Astrocyte (in vitro differentiated cells and primary cell): Measurements from ENCODE around the gene PRM2. TPM values are rescaled to one million over a fixed set of nuclear protein-coding genes. Genes with fewer than 3 reads are reported as not detected.

Experiments
- DNase-seq: peaks from one replicate; pipeline ENCODE4 v3.0.0-alpha.2; 2010; ENCODE audit warnings: low read depth
- FAIRE-seq: peaks from 2 replicates; lab custom pipeline; 2011; peaks lifted over from hg19 to GRCh38; lab: Jason Lieb, UNC
- H2AFZ ChIP-seq: 2 replicates; pipeline ENCODE4 v1.6.0; 2012; ENCODE audit warnings: low read depth, low read length, inconsistent platforms
- H3K27ac ChIP-seq: 2 replicates; pipeline ENCODE4 v1.5.1; 2011; ENCODE audit warnings: low read depth, low read length, inconsistent platforms
- H3K27me3 ChIP-seq: 2 replicates; pipeline ENCODE4 v1.6.0; 2011; ENCODE audit warnings: low read length, inconsistent platforms; ENCODE audit not compliant: insufficient read depth
- H3K36me3 ChIP-seq: 2 replicates; pipeline ENCODE4 v1.5.1; 2011; ENCODE audit warnings: low read length, inconsistent platforms; ENCODE audit not compliant: insufficient read depth
- H3K4me1 ChIP-seq: 2 replicates; pipeline ENCODE4 v1.5.1; 2011; ENCODE audit warnings: low read length, inconsistent platforms; ENCODE audit not compliant: insufficient read depth
- H3K4me2 ChIP-seq: 2 replicates; pipeline ENCODE4 v1.6.0; 2012; ENCODE audit warnings: low read length, inconsistent platforms
- H3K4me3 ChIP-seq: 2 replicates; pipeline ENCODE4 v1.5.1; 2011; ENCODE audit warnings: low read depth, mild to moderate bottlenecking, low read length, inconsistent platforms; ENCODE audit not compliant: insufficient read depth
- H3K79me2 ChIP-seq: 2 replicates; pipeline ENCODE4 v1.6.0; 2012; ENCODE audit warnings: mild to moderate bottlenecking, low read length, inconsistent platforms; ENCODE audit not compliant: insufficient read depth
- H3K9ac ChIP-seq: 2 replicates; pipeline ENCODE4 v1.6.0; 2012; ENCODE audit warnings: mild to moderate bottlenecking, low read length, inconsistent platforms
- H3K9me3 ChIP-seq: 2 replicates; pipeline ENCODE4 v1.5.1; 2012; ENCODE audit warnings: low read depth, mild to moderate bottlenecking, low read length, inconsistent platforms; ENCODE audit not compliant: insufficient read depth
- H4K20me1 ChIP-seq: 2 replicates; pipeline ENCODE4 v1.6.0; 2012; ENCODE audit warnings: low read length, inconsistent platforms; ENCODE audit not compliant: insufficient read depth
- H3K27ac Mint-ChIP-seq: one replicate; pipeline ENCODE4 v1.8.0; 2021; ENCODE audit warnings: mild to moderate bottlenecking, mixed read lengths; ENCODE audit not compliant: unreplicated experiment
- H3K27me3 Mint-ChIP-seq: one replicate; pipeline ENCODE4 v1.8.0; 2021; ENCODE audit warnings: low read depth, mixed read lengths; ENCODE audit not compliant: unreplicated experiment
- H3K36me3 Mint-ChIP-seq: one replicate; pipeline ENCODE4 v1.8.0; 2021; ENCODE audit warnings: low read depth, mixed read lengths; ENCODE audit not compliant: unreplicated experiment
- H3K4me1 Mint-ChIP-seq: one replicate; pipeline ENCODE4 v1.8.0; 2021; ENCODE audit warnings: low read depth, mixed read lengths; ENCODE audit not compliant: unreplicated experiment
- H3K4me3 Mint-ChIP-seq: one replicate; pipeline ENCODE4 v1.8.0; 2021; ENCODE audit warnings: mild to moderate bottlenecking, moderate library complexity, mixed read lengths; ENCODE audit not compliant: unreplicated experiment
- H3K9me3 Mint-ChIP-seq: one replicate; pipeline ENCODE4 v1.8.0; 2021; ENCODE audit warnings: mild to moderate bottlenecking, mixed read lengths; ENCODE audit not compliant: unreplicated experiment
- EZH2 ChIP-seq: IDR thresholded peaks from 2 replicates; pipeline ENCODE4 v1.6.1; 2012; ENCODE audit warnings: mild to moderate bottlenecking, low read length, inconsistent platforms; ENCODE audit not compliant: insufficient read depth
- total RNA-seq: library from RNA; stranded (reverse); gene quantifications from 2 replicates; pipeline ENCODE4 v1.2.1, GENCODE V29; 2021
- TF ChIP-seq, protein P1 (sequence below): IDR thresholded peaks from 2 replicates; pipeline ENCODE4 v1.5.1; 2011; ENCODE audit warnings: low read depth, mild to moderate bottlenecking, inconsistent platforms, low read length, moderate library complexity; ENCODE audit not compliant: insufficient read depth

Gene PRM2
- total RNA-seq, 1 donor from 2014 or later: not detected

DNA sequence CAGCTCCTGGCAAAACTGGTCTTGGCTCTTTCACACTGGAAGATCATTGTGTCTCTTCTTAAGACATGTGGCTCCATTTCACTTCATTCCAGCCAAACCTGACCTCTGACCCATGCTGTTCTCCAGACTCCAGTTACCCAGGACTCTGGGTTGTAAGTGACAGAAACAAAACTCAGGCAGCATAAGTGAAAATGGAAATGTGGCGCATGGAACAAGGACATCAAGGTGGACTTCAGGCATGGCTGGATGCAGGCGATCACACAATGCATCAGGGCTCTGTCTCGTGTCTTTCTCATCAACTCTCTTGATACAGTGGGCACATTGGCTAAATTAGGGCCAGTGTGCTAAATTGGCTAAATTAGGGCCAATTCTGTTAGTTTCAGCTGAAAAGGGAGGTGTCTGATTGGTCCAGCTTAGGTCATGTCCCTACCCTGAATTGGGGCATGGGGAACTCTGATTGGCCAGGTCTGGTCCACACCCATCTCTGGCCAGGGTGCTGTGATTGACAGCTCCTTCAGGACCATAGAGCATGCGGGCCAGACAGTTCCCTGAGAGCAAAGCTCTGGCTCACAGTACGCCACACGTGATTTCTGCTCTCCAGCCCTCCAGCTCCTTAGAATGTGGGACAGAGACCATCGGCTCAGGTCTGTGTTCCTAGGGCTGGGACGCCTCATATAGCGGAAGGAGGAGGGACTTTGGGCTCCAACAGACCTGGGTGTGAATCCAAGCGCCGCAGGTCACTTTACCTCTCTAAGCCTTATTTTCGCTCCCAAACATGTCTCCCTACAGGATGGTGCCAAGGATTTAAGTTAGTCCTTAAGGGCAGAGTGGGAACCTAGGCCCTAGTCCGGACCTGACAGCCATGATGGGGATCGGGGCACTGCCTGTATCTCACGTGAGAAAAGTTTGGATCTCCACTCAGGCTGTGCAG is 37.7 kb downstream of the PRM2 start:
- Histone ChIP-seq H3K9me3 (no peaks in the 10 kb centered on the region), H3K4me1 (no peaks in the 10 kb centered on the region), H3K4me3 (no peak overlapping the region), H3K79me2 (no peaks in the 10 kb centered on the region), H3K4me2 (no peak overlapping the region), H3K27ac (no peak overlapping the region), H4K20me1 (no peaks in the 10 kb centered on the region), H2AFZ (no peak overlapping the region), H3K9ac (no peak overlapping the region), H3K36me3 (no peaks in the 10 kb centered on the region), H3K27me3 (peaks cover 2% of the 10 kb centered on the region)
- no peaks in the 10 kb centered on the region for H3K4me1 Mint-ChIP-seq
- H3K36me3 Mint-ChIP-seq: no peaks in the 10 kb centered on the region
- no peak overlapping the region for H3K4me3 Mint-ChIP-seq
- peaks cover 2% of the 10 kb centered on the region for H3K27me3 Mint-ChIP-seq
- TF ChIP-seq, protein P1, sequence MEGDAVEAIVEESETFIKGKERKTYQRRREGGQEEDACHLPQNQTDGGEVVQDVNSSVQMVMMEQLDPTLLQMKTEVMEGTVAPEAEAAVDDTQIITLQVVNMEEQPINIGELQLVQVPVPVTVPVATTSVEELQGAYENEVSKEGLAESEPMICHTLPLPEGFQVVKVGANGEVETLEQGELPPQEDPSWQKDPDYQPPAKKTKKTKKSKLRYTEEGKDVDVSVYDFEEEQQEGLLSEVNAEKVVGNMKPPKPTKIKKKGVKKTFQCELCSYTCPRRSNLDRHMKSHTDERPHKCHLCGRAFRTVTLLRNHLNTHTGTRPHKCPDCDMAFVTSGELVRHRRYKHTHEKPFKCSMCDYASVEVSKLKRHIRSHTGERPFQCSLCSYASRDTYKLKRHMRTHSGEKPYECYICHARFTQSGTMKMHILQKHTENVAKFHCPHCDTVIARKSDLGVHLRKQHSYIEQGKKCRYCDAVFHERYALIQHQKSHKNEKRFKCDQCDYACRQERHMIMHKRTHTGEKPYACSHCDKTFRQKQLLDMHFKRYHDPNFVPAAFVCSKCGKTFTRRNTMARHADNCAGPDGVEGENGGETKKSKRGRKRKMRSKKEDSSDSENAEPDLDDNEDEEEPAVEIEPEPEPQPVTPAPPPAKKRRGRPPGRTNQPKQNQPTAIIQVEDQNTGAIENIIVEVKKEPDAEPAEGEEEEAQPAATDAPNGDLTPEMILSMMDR: no peak
- no peak for TF ChIP-seq EZH2
- no peak overlapping the region for H3K27ac Mint-ChIP-seq
- no peaks in the 10 kb centered on the region for H3K9me3 Mint-ChIP-seq
- no peak for FAIRE-seq
- no peak for DNase-seq

DNA sequence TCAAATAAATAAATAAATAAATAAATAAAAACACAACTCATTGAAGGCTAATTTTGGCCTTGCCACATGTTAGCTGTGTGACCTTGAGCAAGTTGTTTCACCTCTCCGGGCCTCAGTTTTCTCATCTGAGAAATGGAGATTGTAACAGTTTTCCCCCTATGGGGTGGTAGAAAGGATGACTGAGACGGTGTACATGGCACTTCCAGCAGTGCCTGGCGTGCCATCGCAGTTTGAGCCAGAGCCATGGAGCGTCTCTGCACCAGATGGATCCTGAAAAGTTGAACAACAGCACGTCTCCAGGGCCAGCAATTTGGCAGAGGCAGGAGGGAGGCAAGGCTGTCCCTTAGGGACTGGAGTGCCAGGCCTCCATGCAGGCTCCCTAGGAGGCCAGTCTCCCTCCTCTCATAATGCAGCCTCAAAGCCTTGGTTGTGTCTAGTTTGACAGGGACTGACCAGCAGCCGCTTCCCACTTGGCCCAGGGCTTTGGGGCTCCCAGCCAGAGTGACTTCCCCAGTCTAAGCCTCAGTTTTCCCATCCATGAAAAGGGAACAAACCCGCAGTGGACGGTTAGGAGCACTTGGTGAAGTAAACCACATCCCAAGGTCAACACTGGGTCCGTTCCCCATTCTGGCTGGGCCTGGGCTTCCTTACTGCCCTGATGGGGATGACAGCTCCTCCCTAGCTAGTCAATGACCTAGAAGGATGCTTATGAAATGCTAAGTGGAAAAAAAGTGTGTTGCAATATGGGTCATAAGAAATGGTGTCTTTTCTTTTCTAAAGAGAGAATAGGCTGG is 39.6 kb downstream of the PRM2 start:
- Histone ChIP-seq H3K4me2 (no peak overlapping the region), H4K20me1 (no peaks in the 10 kb centered on the region), H3K36me3 (no peaks in the 10 kb centered on the region), H3K4me1 (no peaks in the 10 kb centered on the region), H3K9me3 (no peaks in the 10 kb centered on the region), H3K27ac (no peak overlapping the region), H3K79me2 (no peaks in the 10 kb centered on the region), H3K27me3 (no peaks in the 10 kb centered on the region), H3K9ac (no peak overlapping the region), H3K4me3 (no peak overlapping the region), H2AFZ (no peak overlapping the region)
- FAIRE-seq: no peak
- Mint-ChIP-seq H3K9me3 (no peaks in the 10 kb centered on the region), H3K4me1 (no peaks in the 10 kb centered on the region), H3K27ac (no peak overlapping the region), H3K36me3 (no peaks in the 10 kb centered on the region), H3K27me3 (peaks cover 4% of the 10 kb centered on the region), H3K4me3 (no peak overlapping the region)
- TF ChIP-seq EZH2: no peak
- TF ChIP-seq, protein P1: no peak
- DNase-seq: no peak

DNA sequence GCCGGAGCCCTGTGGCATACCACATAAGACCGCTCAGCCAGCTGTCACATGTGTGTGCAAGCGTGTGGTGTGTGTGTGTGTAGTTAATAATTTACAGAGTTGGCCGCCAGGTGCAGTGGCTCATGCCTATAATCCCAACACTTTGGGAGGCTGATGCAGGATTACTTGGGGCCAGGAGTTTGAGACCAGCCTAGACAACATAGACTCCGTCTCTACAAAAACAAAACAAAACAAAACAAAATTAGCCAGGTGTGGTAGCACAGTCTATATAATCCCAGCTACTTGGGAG is 40.6 kb downstream of the PRM2 start:
- H3K4me1 Mint-ChIP-seq: no peaks in the 10 kb centered on the region
- DNase-seq (no peak), FAIRE-seq (no peak)
- H3K9ac ChIP-seq: no peak overlapping the region
- H3K4me3 ChIP-seq: no peak overlapping the region
- no peaks in the 10 kb centered on the region for H3K36me3 Mint-ChIP-seq
- H3K27ac ChIP-seq: no peak overlapping the region
- H3K27me3 ChIP-seq: no peaks in the 10 kb centered on the region
- peaks cover 12% of the 10 kb centered on the region for H3K27me3 Mint-ChIP-seq
- H3K79me2 ChIP-seq: no peaks in the 10 kb centered on the region
- H3K4me1 ChIP-seq: no peaks in the 10 kb centered on the region
- no peaks in the 10 kb centered on the region for H3K36me3 ChIP-seq
- H3K9me3 Mint-ChIP-seq: no peaks in the 10 kb centered on the region
- H2AFZ ChIP-seq: no peak overlapping the region
- no peak overlapping the region for H3K27ac Mint-ChIP-seq
- H4K20me1 ChIP-seq: no peaks in the 10 kb centered on the region
- H3K4me2 ChIP-seq: no peak overlapping the region
- H3K9me3 ChIP-seq: no peaks in the 10 kb centered on the region
- no peak for TF ChIP-seq EZH2
- TF ChIP-seq, protein P1: no peak
- no peak overlapping the region for H3K4me3 Mint-ChIP-seq
